Bronchial epithelial cell (primary cell): ENCODE results near the gene FAM107B. TPM values are rescaled to one million over a fixed set of nuclear protein-coding genes. Genes with fewer than 3 reads are reported as not detected.

Source experiments
- DNase-seq: peaks from one replicate; pipeline ENCODE4 v3.0.0-alpha.2; 2010; ENCODE audit warnings: low read depth
- FAIRE-seq: peaks from 2 replicates; lab custom pipeline; 2011; peaks lifted over from hg19 to GRCh38; lab: Jason Lieb, UNC
- H3K27me3 ChIP-seq: 2 replicates; pipeline ENCODE4 v1.5.1; 2011; ENCODE audit warnings: low read length; ENCODE audit not compliant: control insufficient read depth, insufficient read depth
- H3K36me3 ChIP-seq: 2 replicates; pipeline ENCODE4 v1.5.1; 2011; ENCODE audit warnings: low read length; ENCODE audit not compliant: control insufficient read depth, insufficient read depth
- H3K4me3 ChIP-seq: 2 replicates; pipeline ENCODE4 v1.5.1; 2011; ENCODE audit warnings: mild to moderate bottlenecking, low read depth, low read length, control low read depth
- CTCF ChIP-seq: IDR thresholded peaks from 2 replicates; pipeline ENCODE4 v1.5.1; 2011; ENCODE audit warnings: mild to moderate bottlenecking, moderate library complexity, low read length, control low read depth, inconsistent platforms; ENCODE audit not compliant: insufficient read depth, severe bottlenecking
- total RNA-seq: library from RNA; depleted of rRNA; stranded (reverse); fragments of >200 nt; gene quantifications from 2 replicates; pipeline ENCODE4 v1.2.1, GENCODE V29; 2014

The FAM107B gene
- total RNA-seq, 1 donor from 2014 or later, result 18.7 TPM

DNA sequence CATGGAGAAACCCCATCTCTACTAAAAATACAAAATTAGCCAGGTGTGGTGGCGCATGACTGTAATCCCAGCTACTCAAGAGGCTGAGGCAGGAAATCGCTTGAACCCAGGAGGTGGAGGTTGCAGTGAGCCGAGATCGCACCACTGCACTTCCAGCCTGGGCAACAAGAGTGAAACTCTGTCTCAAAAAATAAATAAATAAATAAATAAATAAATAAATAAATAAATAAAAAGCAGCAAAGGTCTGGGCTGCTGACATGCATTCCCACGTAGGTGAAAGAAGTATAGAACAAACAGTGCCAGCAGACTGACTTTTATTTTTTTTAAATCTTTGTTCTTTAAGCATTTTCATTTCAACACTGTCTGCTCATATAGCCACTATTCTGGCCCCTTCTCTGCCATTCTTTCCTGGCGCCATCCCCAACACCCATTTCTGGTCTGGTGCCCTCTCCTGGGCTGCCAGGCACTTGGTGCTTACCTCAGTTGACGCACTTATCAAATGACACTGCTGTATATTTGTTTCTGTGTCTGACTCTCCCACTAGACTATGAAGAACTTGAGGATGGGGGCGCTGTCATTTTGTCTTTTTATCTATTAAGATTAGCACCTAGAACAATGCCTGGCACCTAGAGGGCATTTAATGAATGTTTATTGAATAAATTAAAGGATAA, 15.6 kb downstream of the FAM107B start:
- Histone ChIP-seq H3K4me3 (no peak overlapping the region), H3K36me3 (no peaks in the 10 kb centered on the region), H3K27me3 (peaks cover 2% of the 10 kb centered on the region)
- no peak for FAIRE-seq
- DNase-seq, result peak; percentile 19
- TF ChIP-seq CTCF, result peak; percentile 35

GRCh38 chr10:14758451-14758850, 16.2 kb downstream of the FAM107B start:
- FAIRE-seq, result no peak
- Histone ChIP-seq H3K27me3 (peaks cover 2% of the 10 kb centered on the region), H3K4me3 (no peak overlapping the region), H3K36me3 (no peaks in the 10 kb centered on the region)
- TF ChIP-seq CTCF, result no peak
- no peak for DNase-seq

- Histone ChIP-seq H3K4me3 (no peak overlapping the region), H3K27me3 (peaks cover 2% of the 10 kb centered on the region), H3K36me3 (no peaks in the 10 kb centered on the region)
- no peak for FAIRE-seq
- no peak for DNase-seq
- no peak for TF ChIP-seq CTCF
Measured at GRCh38 chr10:14757986-14758385, 16.7 kb downstream of the FAM107B start.

DNA sequence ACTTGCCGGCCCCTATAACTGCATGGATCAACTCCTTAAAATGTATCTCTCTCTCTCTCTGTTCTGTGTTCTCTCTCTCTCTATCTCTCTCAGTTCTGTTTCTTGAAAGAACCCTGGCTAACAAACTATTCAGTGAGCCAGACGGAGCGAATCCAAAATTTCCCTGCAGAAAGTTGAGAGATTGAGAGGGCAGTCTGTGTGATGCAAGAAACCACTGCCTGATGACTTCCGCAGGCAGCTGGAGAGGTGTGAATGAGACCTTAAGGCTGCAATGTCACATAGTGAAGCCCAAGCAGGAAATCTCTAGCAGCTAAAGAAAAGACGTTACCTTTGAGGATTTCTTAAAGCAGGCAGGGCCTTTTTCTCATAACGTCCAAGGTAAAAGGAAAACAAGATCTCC, 17.3 kb downstream of the FAM107B start:
- Histone ChIP-seq H3K27me3 (peaks cover 2% of the 10 kb centered on the region), H3K36me3 (no peaks in the 10 kb centered on the region), H3K4me3 (no peak overlapping the region)
- no peak for DNase-seq
- FAIRE-seq, result no peak
- no peak for TF ChIP-seq CTCF

- DNase-seq (no peak), FAIRE-seq (no peak)
- Histone ChIP-seq H3K27me3 (peaks cover 4% of the 10 kb centered on the region), H3K36me3 (no peaks in the 10 kb centered on the region), H3K4me3 (no peak overlapping the region)
- no peak for TF ChIP-seq CTCF
Measured at GRCh38 chr10:14753441-14753840, 21.3 kb downstream of the FAM107B start.

DNA sequence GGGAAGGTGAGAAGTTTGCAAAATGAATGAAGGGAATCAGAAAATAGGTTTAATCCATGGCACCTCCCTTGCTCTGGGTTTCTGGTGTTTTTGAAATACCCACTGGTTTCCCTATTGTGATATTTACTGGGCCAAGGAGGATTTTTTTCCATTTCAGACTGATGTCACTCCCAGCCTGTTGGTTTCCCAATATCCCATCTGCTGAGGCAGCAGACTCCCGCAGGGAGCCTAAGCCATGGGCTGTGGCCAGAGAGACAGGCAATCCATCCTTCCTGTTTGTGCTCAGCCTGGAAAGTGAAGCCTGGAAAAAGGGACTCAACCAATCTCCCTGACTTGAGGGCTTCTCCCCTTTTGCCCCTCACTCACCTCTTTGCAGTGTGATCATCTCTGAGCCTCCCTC, 22.8 kb downstream of the FAM107B start:
- no peak for FAIRE-seq
- no peak for DNase-seq
- no peak overlapping the region for H3K4me3 ChIP-seq

More for the DNA sequence above, 22.8 kb downstream of the FAM107B start:
- Histone ChIP-seq H3K36me3 (no peaks in the 10 kb centered on the region), H3K27me3 (peaks cover 4% of the 10 kb centered on the region)
- TF ChIP-seq CTCF, result no peak
